ENCODE measurements around the gene SEMA5B.

SEMA5B gene

DNA sequence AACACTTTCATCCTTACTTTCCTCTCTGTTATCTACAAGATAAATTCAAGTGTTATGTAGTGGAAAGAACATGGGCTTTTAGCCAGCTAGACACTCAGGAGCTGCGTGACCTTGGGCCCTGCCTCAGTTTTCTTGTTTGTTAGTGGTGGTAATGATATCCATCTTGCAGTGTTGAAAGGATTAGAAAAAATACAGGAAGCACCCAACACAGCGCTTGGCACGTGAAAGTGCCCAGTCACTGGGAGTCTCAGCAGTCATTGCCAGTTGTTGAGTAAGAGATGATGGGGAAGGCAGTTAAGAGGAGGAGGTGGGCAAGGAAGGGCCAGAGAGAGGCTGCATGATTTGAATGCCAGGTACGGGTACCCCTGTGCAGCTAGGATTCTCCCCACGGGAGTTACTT lies 44.6 kb upstream of the SEMA5B start:
- TF ChIP-seq ZBTB7A (IDR thresholded peaks at IDR 0.05; ENCODE audit: low read depth) = no peak

DNA sequence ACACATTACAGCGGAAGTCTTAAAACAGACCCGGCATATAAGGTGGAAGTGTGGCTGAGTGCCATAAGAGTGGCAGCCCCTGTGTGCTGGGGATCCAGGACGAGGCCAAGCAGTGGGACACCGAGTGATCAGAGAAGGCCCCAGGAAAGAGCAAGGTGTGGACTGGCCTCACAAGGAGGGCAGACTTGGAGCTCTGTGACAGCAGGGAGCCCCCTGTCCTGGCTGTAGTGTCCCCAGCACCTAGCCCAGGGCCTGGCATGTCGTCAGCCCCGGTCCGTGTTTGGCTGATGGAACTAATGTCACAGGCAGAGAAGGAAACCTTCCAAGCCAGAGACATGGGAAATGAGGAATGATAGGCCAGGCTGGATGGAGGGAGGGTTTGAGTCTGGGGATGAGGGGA lies 44.0 kb upstream of the SEMA5B start:
- no peak for TF ChIP-seq TEAD4 (IDR thresholded peaks at IDR 0.05)
- no peak for TF ChIP-seq EGR1 (IDR thresholded peaks at IDR 0.05)
- no peak for TF ChIP-seq CREB1 (IDR thresholded peaks at IDR 0.05; ENCODE audit: low read depth)
- no peak for TF ChIP-seq TCF12 (IDR thresholded peaks at IDR 0.05; ENCODE audit: low read depth)
- no peak for TF ChIP-seq RAD21 (IDR thresholded peaks at IDR 0.05; ENCODE audit: low read depth)
- TF ChIP-seq YY1 (IDR thresholded peaks at IDR 0.05; ENCODE audit: low read depth) = no peak
- TF ChIP-seq EP300 (IDR thresholded peaks at IDR 0.05; ENCODE audit: borderline replicate concordance) = no peak
- TF ChIP-seq ZBTB7A (IDR thresholded peaks at IDR 0.05; ENCODE audit: low read depth) = no peak
- no peak for TF ChIP-seq CEBPB (IDR thresholded peaks at IDR 0.05)
- TF ChIP-seq, protein P1, sequence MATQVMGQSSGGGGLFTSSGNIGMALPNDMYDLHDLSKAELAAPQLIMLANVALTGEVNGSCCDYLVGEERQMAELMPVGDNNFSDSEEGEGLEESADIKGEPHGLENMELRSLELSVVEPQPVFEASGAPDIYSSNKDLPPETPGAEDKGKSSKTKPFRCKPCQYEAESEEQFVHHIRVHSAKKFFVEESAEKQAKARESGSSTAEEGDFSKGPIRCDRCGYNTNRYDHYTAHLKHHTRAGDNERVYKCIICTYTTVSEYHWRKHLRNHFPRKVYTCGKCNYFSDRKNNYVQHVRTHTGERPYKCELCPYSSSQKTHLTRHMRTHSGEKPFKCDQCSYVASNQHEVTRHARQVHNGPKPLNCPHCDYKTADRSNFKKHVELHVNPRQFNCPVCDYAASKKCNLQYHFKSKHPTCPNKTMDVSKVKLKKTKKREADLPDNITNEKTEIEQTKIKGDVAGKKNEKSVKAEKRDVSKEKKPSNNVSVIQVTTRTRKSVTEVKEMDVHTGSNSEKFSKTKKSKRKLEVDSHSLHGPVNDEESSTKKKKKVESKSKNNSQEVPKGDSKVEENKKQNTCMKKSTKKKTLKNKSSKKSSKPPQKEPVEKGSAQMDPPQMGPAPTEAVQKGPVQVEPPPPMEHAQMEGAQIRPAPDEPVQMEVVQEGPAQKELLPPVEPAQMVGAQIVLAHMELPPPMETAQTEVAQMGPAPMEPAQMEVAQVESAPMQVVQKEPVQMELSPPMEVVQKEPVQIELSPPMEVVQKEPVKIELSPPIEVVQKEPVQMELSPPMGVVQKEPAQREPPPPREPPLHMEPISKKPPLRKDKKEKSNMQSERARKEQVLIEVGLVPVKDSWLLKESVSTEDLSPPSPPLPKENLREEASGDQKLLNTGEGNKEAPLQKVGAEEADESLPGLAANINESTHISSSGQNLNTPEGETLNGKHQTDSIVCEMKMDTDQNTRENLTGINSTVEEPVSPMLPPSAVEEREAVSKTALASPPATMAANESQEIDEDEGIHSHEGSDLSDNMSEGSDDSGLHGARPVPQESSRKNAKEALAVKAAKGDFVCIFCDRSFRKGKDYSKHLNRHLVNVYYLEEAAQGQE (IDR thresholded peaks at IDR 0.05; ENCODE audit: low read depth) = no peak

DNA sequence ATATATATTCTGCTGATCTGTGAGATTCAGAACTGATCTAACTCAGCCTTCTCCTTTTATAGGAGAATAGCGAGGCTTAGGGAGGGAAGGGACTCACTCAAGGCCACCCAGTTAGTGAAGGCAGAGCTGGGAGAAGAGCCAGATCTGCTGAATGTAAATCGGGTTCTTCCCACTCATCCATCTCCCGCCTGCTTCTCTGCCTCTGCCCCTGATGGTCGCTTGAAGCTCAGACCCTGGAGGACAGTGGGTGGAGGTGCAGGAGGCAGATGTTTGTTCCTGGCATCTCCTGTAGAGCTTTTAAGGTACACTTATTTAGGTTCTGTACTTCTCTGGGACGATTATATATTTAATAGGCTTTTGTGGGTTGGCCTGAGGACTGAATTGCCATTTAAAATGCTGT lies 43.6 kb upstream of the SEMA5B start:
- TF ChIP-seq YY1 (IDR thresholded peaks at IDR 0.05; ENCODE audit: low read depth) = no peak

DNA sequence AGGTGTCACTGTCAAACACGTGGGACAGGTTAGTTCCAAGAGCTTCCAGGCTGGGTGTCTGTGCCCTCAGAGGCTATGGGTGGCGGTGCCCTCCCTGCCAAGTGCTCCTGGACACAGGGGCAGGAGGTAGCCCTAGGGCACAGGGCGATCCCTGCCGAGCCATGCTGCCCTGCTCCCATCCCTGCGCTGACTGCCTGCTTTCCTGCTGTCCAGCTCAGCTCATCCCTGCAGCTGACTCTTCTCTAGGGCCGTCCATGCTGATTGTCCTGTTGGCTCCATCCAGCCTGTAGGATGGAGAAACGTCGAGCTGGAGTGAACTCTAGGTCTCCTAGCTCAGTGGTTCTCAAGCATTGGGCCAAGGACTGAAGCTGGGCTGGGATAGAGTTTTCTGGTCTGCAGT lies 42.9 kb upstream of the SEMA5B start:
- TF ChIP-seq RAD21 (IDR thresholded peaks at IDR 0.05; ENCODE audit: low read depth) = no peak
- no peak for TF ChIP-seq CEBPB (IDR thresholded peaks at IDR 0.05)

DNA sequence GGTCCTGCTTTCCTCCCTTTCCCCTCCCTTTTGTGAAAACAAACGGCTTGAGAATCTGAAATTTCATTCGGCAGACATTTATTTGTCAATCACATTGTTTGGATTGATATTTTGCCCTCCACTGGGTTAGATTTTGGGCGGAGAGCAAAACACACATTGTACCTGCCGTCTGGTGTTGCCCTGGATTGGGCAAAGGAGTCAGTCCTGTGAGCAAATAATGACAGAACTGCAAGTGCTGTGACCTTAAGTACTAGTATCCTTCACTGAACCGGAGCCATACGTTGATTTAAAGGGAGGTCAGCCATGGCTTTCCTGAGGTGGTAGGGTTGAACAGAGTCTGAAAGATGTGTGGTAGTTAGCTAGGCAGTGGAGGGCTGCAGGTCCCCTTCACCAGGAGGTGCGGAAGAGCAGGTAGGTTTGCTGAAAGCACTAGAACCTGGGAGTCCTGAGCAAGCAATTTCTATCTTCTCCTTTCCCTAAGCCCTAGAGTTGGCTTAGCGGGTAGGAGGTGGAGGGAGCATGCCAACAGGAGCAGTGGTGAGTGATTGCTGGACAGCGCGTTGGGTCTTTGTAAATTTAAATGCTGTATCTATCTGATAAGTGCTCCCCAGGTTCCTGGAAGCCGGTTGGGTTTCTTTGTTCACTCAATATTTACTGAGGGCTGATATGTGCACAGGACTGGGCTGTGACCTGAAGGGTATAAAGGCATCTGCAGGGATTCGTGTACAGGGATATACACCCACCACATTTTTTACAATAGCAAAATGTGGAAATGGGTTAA lies 41.2 kb upstream of the SEMA5B start:
- TF ChIP-seq EGR1 (IDR thresholded peaks at IDR 0.05) (no peak), EP300 (IDR thresholded peaks at IDR 0.05; ENCODE audit: borderline replicate concordance) (no peak), TEAD4 (IDR thresholded peaks at IDR 0.05) (no peak), CEBPB (IDR thresholded peaks at IDR 0.05) (no peak), ZBTB7A (IDR thresholded peaks at IDR 0.05; ENCODE audit: low read depth) (no peak), NFIC (IDR thresholded peaks at IDR 0.05) (no peak), FOXM1 (IDR thresholded peaks at IDR 0.05; ENCODE audit: borderline replicate concordance, low read depth) (no peak), YY1 (IDR thresholded peaks at IDR 0.05; ENCODE audit: low read depth) (no peak), CREB1 (IDR thresholded peaks at IDR 0.05; ENCODE audit: low read depth) (no peak), RAD21 (IDR thresholded peaks at IDR 0.05; ENCODE audit: low read depth) (no peak), TAF1 (IDR thresholded peaks at IDR 0.05; ENCODE audit: low read depth) (no peak), TCF12 (IDR thresholded peaks at IDR 0.05; ENCODE audit: low read depth) (no peak)
- TF ChIP-seq, protein P1 (IDR thresholded peaks at IDR 0.05; ENCODE audit: low read depth) = no peak
- TF ChIP-seq, protein P2, sequence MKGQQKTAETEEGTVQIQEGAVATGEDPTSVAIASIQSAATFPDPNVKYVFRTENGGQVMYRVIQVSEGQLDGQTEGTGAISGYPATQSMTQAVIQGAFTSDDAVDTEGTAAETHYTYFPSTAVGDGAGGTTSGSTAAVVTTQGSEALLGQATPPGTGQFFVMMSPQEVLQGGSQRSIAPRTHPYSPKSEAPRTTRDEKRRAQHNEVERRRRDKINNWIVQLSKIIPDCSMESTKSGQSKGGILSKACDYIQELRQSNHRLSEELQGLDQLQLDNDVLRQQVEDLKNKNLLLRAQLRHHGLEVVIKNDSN (IDR thresholded peaks at IDR 0.05) = no peak
- TF ChIP-seq, protein P3, sequence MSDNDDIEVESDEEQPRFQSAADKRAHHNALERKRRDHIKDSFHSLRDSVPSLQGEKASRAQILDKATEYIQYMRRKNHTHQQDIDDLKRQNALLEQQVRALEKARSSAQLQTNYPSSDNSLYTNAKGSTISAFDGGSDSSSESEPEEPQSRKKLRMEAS (IDR thresholded peaks at IDR 0.05) = no peak

DNA sequence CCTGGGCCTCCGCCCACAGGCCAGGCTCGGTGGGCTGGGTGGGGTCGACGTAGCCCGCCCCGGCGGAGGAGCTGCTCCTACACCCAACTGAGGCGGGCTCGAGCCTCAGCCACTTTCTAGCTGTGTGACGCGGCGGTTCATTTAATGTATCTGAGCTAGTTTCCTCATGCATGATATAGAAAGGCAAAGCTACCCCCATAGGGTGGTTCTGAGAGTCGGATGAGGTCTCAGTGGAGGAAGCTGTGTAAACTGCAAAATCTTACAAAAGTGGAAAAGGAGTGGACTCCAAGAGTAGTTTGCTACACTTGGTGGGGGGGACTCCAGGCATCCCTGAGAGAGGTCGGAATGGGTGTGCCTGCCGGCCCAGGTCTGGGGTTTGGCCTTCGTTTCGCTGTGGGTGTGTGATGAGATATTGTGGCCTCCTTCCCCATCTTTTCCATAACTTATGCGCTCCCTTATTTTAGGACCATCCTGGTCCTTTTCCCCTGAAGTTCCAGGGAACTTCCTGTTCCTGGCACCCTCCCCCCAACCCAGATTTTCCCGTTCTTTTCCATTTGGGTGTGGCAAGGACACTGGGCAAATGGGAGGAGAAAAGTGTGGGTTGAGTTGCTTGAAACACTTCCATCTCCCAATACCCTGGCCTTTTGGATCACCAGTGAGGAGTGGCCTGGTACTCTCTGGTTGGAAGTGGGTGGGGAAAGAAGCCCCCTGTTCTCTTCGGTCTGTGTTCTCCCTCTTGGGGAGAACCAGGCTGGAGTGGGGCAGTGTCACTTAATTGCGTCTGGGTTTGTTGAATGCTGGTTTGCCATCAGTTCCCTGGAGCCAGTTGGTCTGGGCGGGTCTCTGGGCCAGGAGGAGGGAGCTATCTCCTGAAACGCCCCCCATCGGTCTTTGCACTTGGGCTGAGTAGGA lies 40.4 kb upstream of the SEMA5B start:
- no peak for TF ChIP-seq EGR1 (IDR thresholded peaks at IDR 0.05)
- TF ChIP-seq NFIC (IDR thresholded peaks at IDR 0.05) = no peak
- TF ChIP-seq CEBPB (IDR thresholded peaks at IDR 0.05) = no peak
- no peak for TF ChIP-seq CREB1 (IDR thresholded peaks at IDR 0.05; ENCODE audit: low read depth)
- TF ChIP-seq, protein P2 (IDR thresholded peaks at IDR 0.05) = no peak
- no peak for TF ChIP-seq YY1 (IDR thresholded peaks at IDR 0.05; ENCODE audit: low read depth)
- no peak for TF ChIP-seq EP300 (IDR thresholded peaks at IDR 0.05; ENCODE audit: borderline replicate concordance)
- TF ChIP-seq, protein P3 (IDR thresholded peaks at IDR 0.05) = no peak
- no peak for TF ChIP-seq TAF1 (IDR thresholded peaks at IDR 0.05; ENCODE audit: low read depth)
- TF ChIP-seq TEAD4 (IDR thresholded peaks at IDR 0.05) = no peak
- no peak for TF ChIP-seq RAD21 (IDR thresholded peaks at IDR 0.05; ENCODE audit: low read depth)
- no peak; the same call in 1 of the 2 replicates for TF ChIP-seq ZBTB7A (IDR thresholded peaks at IDR 0.05; ENCODE audit: low read depth)
- TF ChIP-seq, protein P1 (IDR thresholded peaks at IDR 0.05; ENCODE audit: low read depth) = no peak
- TF ChIP-seq FOXM1 (IDR thresholded peaks at IDR 0.05; ENCODE audit: borderline replicate concordance, low read depth) = no peak
- TF ChIP-seq TCF12 (IDR thresholded peaks at IDR 0.05; ENCODE audit: low read depth) = no peak

Data from Ishikawa (cell line).